ENCODE results near the gene HBM.

The HBM gene

GRCh38 chr16:119835-120491, 45.8 kb upstream of the HBM start:
- TF ChIP-seq TAF1 (IDR thresholded peaks at IDR 0.05; ENCODE audit: borderline replicate concordance, insufficient read depth, low read length), result no peak
- TF ChIP-seq REST (IDR thresholded peaks at IDR 0.05; ENCODE audit: insufficient read depth in 1 of 2, low read depth in 2 of 2, low read length in 2 of 2), result no peak
- TF ChIP-seq SIN3A (IDR thresholded peaks at IDR 0.05; ENCODE audit: borderline replicate concordance, insufficient read depth, low read length), result no peak
- no peak for TF ChIP-seq POLR2AphosphoS5 (IDR thresholded peaks at IDR 0.05; ENCODE audit: low read depth, low read length)
- no peak for TF ChIP-seq FOXP2 (optimal IDR thresholded peaks at IDR 0.05; ENCODE audit: borderline replicate concordance, extremely low read depth, extremely low read length, insufficient read depth)

GRCh38 chr16:120756-121155, 45.0 kb upstream of the HBM start:
- TF ChIP-seq SIN3A (IDR thresholded peaks at IDR 0.05; ENCODE audit: borderline replicate concordance, insufficient read depth, low read length), result no peak
- no peak for TF ChIP-seq TAF1 (IDR thresholded peaks at IDR 0.05; ENCODE audit: borderline replicate concordance, insufficient read depth, low read length)
- no peak for TF ChIP-seq POLR2AphosphoS5 (IDR thresholded peaks at IDR 0.05; ENCODE audit: low read depth, low read length)
- no peak for TF ChIP-seq FOXP2 (optimal IDR thresholded peaks at IDR 0.05; ENCODE audit: borderline replicate concordance, extremely low read depth, extremely low read length, insufficient read depth)
- no peak for TF ChIP-seq REST (IDR thresholded peaks at IDR 0.05; ENCODE audit: insufficient read depth in 1 of 2, low read depth in 2 of 2, low read length in 2 of 2)

DNA sequence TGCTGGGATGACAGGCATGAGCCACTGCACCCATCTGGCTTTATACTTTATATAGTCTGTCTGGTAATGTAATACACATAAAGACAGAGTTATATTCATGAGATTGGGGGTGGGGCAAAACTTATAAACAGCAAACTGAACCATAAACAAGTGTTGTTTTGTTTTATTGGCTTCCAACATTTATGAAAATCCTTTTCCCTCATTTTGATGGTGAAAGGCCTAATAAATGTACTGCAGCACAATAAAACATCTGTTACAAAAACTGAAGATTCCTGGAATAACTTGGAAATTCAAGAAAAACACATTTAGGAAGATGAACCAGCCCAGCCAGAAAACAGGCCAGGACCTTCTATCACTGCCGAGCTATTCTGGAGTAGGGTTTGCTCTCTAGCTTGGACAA, 43.4 kb upstream of the HBM start:
- TF ChIP-seq POLR2AphosphoS5 (IDR thresholded peaks at IDR 0.05; ENCODE audit: low read depth, low read length) (no peak), REST (IDR thresholded peaks at IDR 0.05; ENCODE audit: insufficient read depth in 1 of 2, low read depth in 2 of 2, low read length in 2 of 2) (no peak), FOXP2 (optimal IDR thresholded peaks at IDR 0.05; ENCODE audit: borderline replicate concordance, extremely low read depth, extremely low read length, insufficient read depth) (no peak), SIN3A (IDR thresholded peaks at IDR 0.05; ENCODE audit: borderline replicate concordance, insufficient read depth, low read length) (no peak), TAF1 (IDR thresholded peaks at IDR 0.05; ENCODE audit: borderline replicate concordance, insufficient read depth, low read length) (no peak)

DNA sequence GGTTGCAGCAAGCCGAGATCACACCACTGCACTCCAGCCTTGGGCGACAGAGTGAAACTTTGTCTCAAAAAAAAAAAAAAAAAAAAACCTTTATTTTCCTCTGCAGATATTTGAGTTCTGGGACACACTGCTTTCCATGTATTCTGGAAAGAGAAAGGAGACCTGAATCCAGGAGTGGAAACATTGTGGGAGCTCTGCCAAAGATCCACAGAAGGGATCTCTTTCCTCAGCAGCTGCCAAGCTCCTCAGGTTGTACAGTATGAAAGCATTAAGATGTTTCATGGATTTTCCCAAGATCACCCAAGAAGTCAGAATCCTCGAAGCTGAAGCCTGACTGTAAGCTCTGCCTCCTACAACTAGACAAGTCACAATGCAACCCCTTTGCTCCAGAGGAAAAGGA, 40.8 kb upstream of the HBM start:
- TF ChIP-seq REST (IDR thresholded peaks at IDR 0.05; ENCODE audit: insufficient read depth in 1 of 2, low read depth in 2 of 2, low read length in 2 of 2) (no peak), FOXP2 (optimal IDR thresholded peaks at IDR 0.05; ENCODE audit: borderline replicate concordance, extremely low read depth, extremely low read length, insufficient read depth) (no peak), TAF1 (IDR thresholded peaks at IDR 0.05; ENCODE audit: borderline replicate concordance, insufficient read depth, low read length) (no peak), SIN3A (IDR thresholded peaks at IDR 0.05; ENCODE audit: borderline replicate concordance, insufficient read depth, low read length) (no peak), POLR2AphosphoS5 (IDR thresholded peaks at IDR 0.05; ENCODE audit: low read depth, low read length) (no peak)

Data from PFSK-1 (cell line).